Stimulated activated CD4-positive, alpha-beta T cell treated with anti-CD3 and anti-CD28 coated beads, Interleukin-2, amount 100 ng/mL, for 24 hours (primary cell): ENCODE results near the gene CAMTA1.

Source experiments
- DNase-seq, 2 donors: peaks; one replicate each; pipeline ENCODE4 v3.0.0-alpha.2; 2020

The CAMTA1 gene

GRCh38 chr1:7510389-7510931 lies 725.2 kb downstream of the CAMTA1 start:
- no peak for DNase-seq

GRCh38 chr1:7511381-7511780 lies 726.1 kb downstream of the CAMTA1 start:
- DNase-seq: no peak

GRCh38 chr1:7513081-7513480 lies 727.8 kb downstream of the CAMTA1 start:
- no peak for DNase-seq

- no peak for DNase-seq
These were observed 729.9 kb downstream of the CAMTA1 start for GRCh38 chr1:7515175-7515574.

GRCh38 chr1:7515904-7516303 lies 730.6 kb downstream of the CAMTA1 start:
- no peak for DNase-seq

- DNase-seq: no peak
These were observed 731.1 kb downstream of the CAMTA1 start for GRCh38 chr1:7516341-7516740.

GRCh38 chr1:7516929-7517328 lies 731.7 kb downstream of the CAMTA1 start:
- DNase-seq: no peak

GRCh38 chr1:7517611-7518330 lies 732.5 kb downstream of the CAMTA1 start:
- no peak for DNase-seq

- DNase-seq: no peak
These were observed 733.2 kb downstream of the CAMTA1 start for GRCh38 chr1:7518411-7518810.

- no peak for DNase-seq
These were observed 734.1 kb downstream of the CAMTA1 start for GRCh38 chr1:7519181-7519860.

- no peak for DNase-seq
These were observed 734.7 kb downstream of the CAMTA1 start for GRCh38 chr1:7519861-7520395.

- DNase-seq: no peak
These were observed 735.2 kb downstream of the CAMTA1 start for GRCh38 chr1:7520496-7520895.

- DNase-seq: no peak
These were observed 739.4 kb downstream of the CAMTA1 start for GRCh38 chr1:7524341-7525337.

- DNase-seq: no peak
These were observed 740.2 kb downstream of the CAMTA1 start for GRCh38 chr1:7525338-7526063.

- no peak for DNase-seq
These were observed 741.1 kb downstream of the CAMTA1 start for GRCh38 chr1:7526196-7526866.

GRCh38 chr1:7526867-7527732 lies 741.8 kb downstream of the CAMTA1 start:
- DNase-seq: no peak

- no peak for DNase-seq
These were observed 742.4 kb downstream of the CAMTA1 start for GRCh38 chr1:7527733-7528045.

- no peak for DNase-seq
These were observed 743.3 kb downstream of the CAMTA1 start for GRCh38 chr1:7528386-7529198.

GRCh38 chr1:7529917-7530316 lies 744.7 kb downstream of the CAMTA1 start:
- no peak for DNase-seq
